ENCODE data around the gene SART3. TPM values are rescaled to one million over a fixed set of nuclear protein-coding genes. Genes with fewer than 3 reads are reported as not detected.
A peak's percentile ranks its signal among the peaks of the same experiment; 100 is the strongest.

Gene SART3
- total RNA-seq, 4 donors from 2014 or later, result 46.1 to 77.0 (median 62.8) TPM

DNA sequence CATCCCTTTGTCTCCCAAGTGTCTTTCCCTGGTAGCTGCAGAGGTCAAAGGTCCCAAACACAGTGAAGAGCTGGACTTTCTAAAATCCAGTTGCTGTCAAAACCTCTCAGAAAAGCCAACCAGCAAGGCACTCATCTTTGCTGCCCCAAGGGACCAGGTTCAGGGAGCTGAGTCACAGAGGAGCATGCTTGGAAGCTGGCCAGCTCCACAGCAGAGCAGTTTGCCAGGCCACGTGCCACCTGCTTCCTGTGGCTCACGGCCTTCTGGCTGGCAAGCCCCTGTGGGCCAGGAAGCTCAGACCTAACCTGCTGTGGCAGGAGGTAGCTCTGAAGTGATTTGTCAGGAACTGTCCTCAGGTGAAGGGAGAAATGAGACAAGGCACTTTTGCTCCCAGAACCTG lies 5.0 kb upstream of the SART3 start:
- Histone ChIP-seq H3K4me1 (peaks cover 28% of the 10 kb centered on the region), H3K4me3 (no peak overlapping the region), H3K27me3 (no peaks in the 10 kb centered on the region), H3K36me3 (peaks cover 51% of the 10 kb centered on the region), H3K27ac (no peak overlapping the region), H3K9me3 (no peaks in the 10 kb centered on the region)
- 20% methylated on average over 1 of the region's 2 CpGs for WGBS
- DNase-seq (ENCODE audit: low spot score in 2 of 2), result peak in 1 of 2 donors; percentile 77
- TF ChIP-seq EP300 (IDR thresholded peaks at IDR 0.05) (no peak), CTCF (IDR thresholded peaks at IDR 0.05) (no peak), POLR2AphosphoS5 (IDR thresholded peaks at IDR 0.05) (no peak), POLR2A (IDR thresholded peaks at IDR 0.05) (no peak)

DNA sequence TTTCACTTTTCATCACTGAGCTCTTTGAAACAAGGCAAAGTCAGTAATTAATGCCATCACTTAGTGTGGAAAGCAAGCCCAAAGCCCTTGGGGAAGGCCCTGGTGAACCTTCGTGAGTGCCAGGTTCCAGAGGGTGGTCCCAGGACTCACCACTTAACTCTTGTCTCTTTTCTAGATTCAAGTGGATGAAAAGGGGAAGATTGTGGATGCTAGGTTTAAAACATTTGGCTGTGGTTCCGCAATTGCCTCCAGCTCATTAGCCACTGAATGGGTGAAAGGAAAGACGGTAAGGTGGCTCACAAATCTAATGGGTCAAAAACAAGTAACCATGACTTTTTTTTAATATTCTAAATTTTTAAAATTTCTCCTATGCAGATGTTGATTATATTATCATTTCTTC lies 4.2 kb upstream of the SART3 start:
- peaks cover 50% of the 10 kb centered on the region for H3K36me3 ChIP-seq
- no peak for DNase-seq (ENCODE audit: low spot score in 2 of 2)
- H3K4me1 ChIP-seq, result peaks cover 32% of the 10 kb centered on the region
- no peak overlapping the region for H3K4me3 ChIP-seq
- H3K27ac ChIP-seq, result no peak overlapping the region
- TF ChIP-seq POLR2A (IDR thresholded peaks at IDR 0.05) (no peak), CTCF (IDR thresholded peaks at IDR 0.05) (no peak), POLR2AphosphoS5 (IDR thresholded peaks at IDR 0.05) (no peak), EP300 (IDR thresholded peaks at IDR 0.05) (no peak)
- no peaks in the 10 kb centered on the region for H3K9me3 ChIP-seq
- H3K27me3 ChIP-seq, result no peaks in the 10 kb centered on the region
- 80% methylated on average over 3 of the region's 3 CpGs for WGBS

GRCh38 chr12:108564724-108565123 lies 3.8 kb upstream of the SART3 start:
- H3K36me3 ChIP-seq, result peaks cover 46% of the 10 kb centered on the region
- H3K4me1 ChIP-seq, result peaks cover 36% of the 10 kb centered on the region
- no peak for DNase-seq (ENCODE audit: low spot score in 2 of 2)
- H3K27me3 ChIP-seq, result no peaks in the 10 kb centered on the region
- TF ChIP-seq POLR2A (IDR thresholded peaks at IDR 0.05), result no peak
- no peak for TF ChIP-seq CTCF (IDR thresholded peaks at IDR 0.05)
- no peak for TF ChIP-seq EP300 (IDR thresholded peaks at IDR 0.05)
- TF ChIP-seq POLR2AphosphoS5 (IDR thresholded peaks at IDR 0.05), result no peak
- no peak overlapping the region for H3K4me3 ChIP-seq
- H3K9me3 ChIP-seq, result no peaks in the 10 kb centered on the region
- H3K27ac ChIP-seq, result no peak overlapping the region

DNA sequence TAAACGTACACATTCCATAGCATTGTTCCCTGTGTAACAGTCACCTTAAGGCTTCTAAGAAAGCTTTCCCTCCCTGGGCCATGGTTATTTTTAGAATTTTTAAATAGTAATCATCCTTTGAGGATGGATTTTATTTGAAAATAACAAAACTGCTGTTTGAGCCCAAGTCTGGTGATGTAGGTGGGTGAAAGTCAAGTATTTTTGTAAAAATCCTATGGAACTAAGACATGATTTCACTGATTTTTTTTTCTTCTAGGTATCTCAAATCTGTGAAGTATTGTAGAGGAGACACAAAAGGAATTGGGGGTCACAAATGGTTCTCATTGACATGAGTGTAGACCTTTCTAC lies 2.8 kb upstream of the SART3 start:
- H3K4me1 ChIP-seq, result peaks cover 45% of the 10 kb centered on the region
- H3K9me3 ChIP-seq, result no peaks in the 10 kb centered on the region
- H3K27me3 ChIP-seq, result no peaks in the 10 kb centered on the region
- DNase-seq (ENCODE audit: low spot score in 2 of 2), result no peak
- WGBS, result 8% methylated on average over 1 of the region's 1 CpG
- H3K27ac ChIP-seq, result no peak overlapping the region
- TF ChIP-seq POLR2A (IDR thresholded peaks at IDR 0.05) (no peak), CTCF (IDR thresholded peaks at IDR 0.05) (no peak), POLR2AphosphoS5 (IDR thresholded peaks at IDR 0.05) (no peak), EP300 (IDR thresholded peaks at IDR 0.05) (no peak)
- H3K36me3 ChIP-seq, result peaks cover 37% of the 10 kb centered on the region
- H3K4me3 ChIP-seq, result peak overlapping the region; percentile 72

GRCh38 chr12:108563136-108563803 lies 2.3 kb upstream of the SART3 start:
- under 1% methylated on average over 14 of the region's 14 CpGs for WGBS
- DNase-seq (ENCODE audit: low spot score in 2 of 2), result peak; percentile 88 to 90
- peaks cover 31% of the 10 kb centered on the region for H3K36me3 ChIP-seq
- peaks cover 49% of the 10 kb centered on the region for H3K4me1 ChIP-seq
- peak overlapping the region; percentile 93 for H3K27ac ChIP-seq
- H3K4me3 ChIP-seq, result peak overlapping the region; percentile 72
- H3K27me3 ChIP-seq, result no peaks in the 10 kb centered on the region
- no peaks in the 10 kb centered on the region for H3K9me3 ChIP-seq
- TF ChIP-seq CTCF (IDR thresholded peaks at IDR 0.05), result peak; percentile 52 to 81
- TF ChIP-seq EP300 (IDR thresholded peaks at IDR 0.05), result no peak
- TF ChIP-seq POLR2AphosphoS5 (IDR thresholded peaks at IDR 0.05), result no peak
- peak in 1 of 2 donors; percentile 11 for TF ChIP-seq POLR2A (IDR thresholded peaks at IDR 0.05)
